HepG2 (cell line): ENCODE data around the gene GLIS1. TPM values are rescaled to one million over a fixed set of nuclear protein-coding genes. Genes with fewer than 3 reads are reported as not detected.
A peak's percentile ranks its signal among the peaks of the same experiment; 100 is the strongest.

ENCODE experiments used
- ATAC-seq: fragments of 200-7000 bp; cut with Tn5 transposase; 3 replicates; pipeline ENCODE4 v1.9.1; 2020; ENCODE audit warnings: mild to moderate bottlenecking, moderate library complexity
- BruUV-seq: library from RNA; stranded (reverse); fragments of 400-500 nt; replicated peaks from 2 replicates; lab custom pipeline; 2021; lab: Mats Ljungman, UMichigan
- CTCF ChIA-PET: fragments of 300-600 bp; formaldehyde crosslinking; extraction: SDS; loops from one replicate; lab custom pipeline; 2021; ENCODE audit warnings: low total read pairs, inconsistent platforms, low intra/inter-chr PET ratio; lab: Yijun Ruan, JAX
- POLR2A ChIA-PET: fragments of 350-600 bp; sonication (Branson Sonifier 250); formaldehyde crosslinking; loops from one replicate; lab custom pipeline; 2020; ENCODE audit warnings: antibody characterized with exemption, inconsistent platforms; lab: Yijun Ruan, JAX
- DNase-seq: peaks from one replicate; pipeline ENCODE4 v3.0.0-alpha.2; 2015; ENCODE audit warnings: low spot score
- FAIRE-seq: peaks from 3 replicates; lab custom pipeline; 2011; peaks lifted over from hg19 to GRCh38; lab: Jason Lieb, UNC
- H2AFZ ChIP-seq: one replicate; pipeline ENCODE4 v1.6.1; 2011; ENCODE audit warnings: low read length, inconsistent platforms
- H3K27ac ChIP-seq: fragments of 300-600 bp; 3 replicates; pipeline ENCODE4 v1.8.0; 2011; ENCODE audit warnings: mixed run types, mild to moderate bottlenecking, mixed read lengths, low read length, inconsistent platforms; ENCODE audit not compliant: insufficient read depth; ENCODE audit errors: extremely low read length
- H3K27me3 ChIP-seq, 2 experiments: fragments of 200-600 bp in 1 of 2; 2 replicates in 1 of 2; 3 replicates in 1 of 2; pipeline versions ENCODE4 v1.6.0 to v1.8.0; 2011; ENCODE audit warnings: low read length in 2 of 2, mild to moderate bottlenecking in 2 of 2, moderate library complexity in 2 of 2, inconsistent platforms in 1 of 2; ENCODE audit not compliant: insufficient read depth in 2 of 2, control insufficient read depth in 1 of 2
- H3K36me3 ChIP-seq, 2 experiments: fragments of 200-600 bp in 1 of 2; replicated peaks in 1 of 2; 2 replicates in 1 of 2; 3 replicates in 1 of 2; pipeline versions ENCODE4 v1.5.1 to v1.8.0; 2011; ENCODE audit warnings: low read length in 2 of 2, inconsistent platforms in 1 of 2; ENCODE audit not compliant: insufficient read depth in 2 of 2, control insufficient read depth in 1 of 2
- H3K4me1 ChIP-seq: 2 replicates; pipeline ENCODE4 v1.5.1; 2012; ENCODE audit warnings: low read length, inconsistent platforms; ENCODE audit not compliant: insufficient read depth
- H3K4me2 ChIP-seq: 2 replicates; pipeline ENCODE4 v1.6.0; 2011; ENCODE audit warnings: low read depth, low read length, inconsistent platforms
- H3K4me3 ChIP-seq, 3 experiments: fragments of 200-600 bp in 1 of 3; sonication (generic), shearing (Covaris generic) in 1 of 3; replicated peaks in 1 of 3; 2 replicates each; pipeline ENCODE4 v1.5.1; 2011 to 2016; ENCODE audit warnings: low read length in 3 of 3, inconsistent platforms in 2 of 3, low read depth in 2 of 3, mild to moderate bottlenecking in 2 of 3, control low read depth in 1 of 3, mixed read lengths in 1 of 3; ENCODE audit not compliant: insufficient read depth in 1 of 3
- H3K79me2 ChIP-seq: one replicate; pipeline ENCODE4 v1.6.1; 2011; ENCODE audit warnings: low read length, inconsistent platforms; ENCODE audit not compliant: insufficient read depth
- H3K9ac ChIP-seq: 2 replicates; pipeline ENCODE4 v1.6.0; 2011; ENCODE audit warnings: mild to moderate bottlenecking, low read depth, low read length, inconsistent platforms; ENCODE audit not compliant: insufficient read depth
- H3K9me3 ChIP-seq: 2 replicates; pipeline ENCODE4 v1.5.1; 2012; ENCODE audit warnings: mild to moderate bottlenecking, low read length
- H4K20me1 ChIP-seq: 2 replicates; pipeline ENCODE4 v1.6.0; 2011; ENCODE audit warnings: inconsistent platforms, mild to moderate bottlenecking, low read length, moderate library complexity; ENCODE audit not compliant: insufficient read depth
- CEBPB ChIP-seq: IDR thresholded peaks from 2 replicates; pipeline ENCODE4 v1.6.1; 2011; ENCODE audit warnings: low read depth, low read length, improper control_type of control experiment, borderline replicate concordance
- NFYB ChIP-seq: sonication (generic); formaldehyde crosslinking; IDR thresholded peaks from 2 replicates; pipeline ENCODE4 v1.4.0; 2020; ENCODE audit warnings: missing genetic modification reagents
- PITX1 ChIP-seq: sonication (generic); formaldehyde crosslinking; IDR thresholded peaks from 2 replicates; pipeline ENCODE4 v1.5.1; 2020; ENCODE audit warnings: mild to moderate bottlenecking, missing genetic modification reagents
- ZNF335 ChIP-seq: sonication (generic); formaldehyde crosslinking; IDR thresholded peaks from 2 replicates; pipeline ENCODE4 v1.4.0; 2020; ENCODE audit warnings: missing genetic modification reagents
- ZNF550 ChIP-seq: sonication (generic); formaldehyde crosslinking; IDR thresholded peaks from 2 replicates; pipeline ENCODE4 v1.4.0; 2020; ENCODE audit warnings: mild to moderate bottlenecking, missing genetic modification reagents, borderline replicate concordance
- ZNF615 ChIP-seq: sonication (generic); formaldehyde crosslinking; IDR thresholded peaks from 2 replicates; pipeline ENCODE4 v1.5.0; 2020; ENCODE audit warnings: mild to moderate bottlenecking, missing genetic modification reagents, borderline replicate concordance
- WGBS: methylation state at CpG from one replicate; pipeline ENCODE4 v1.1.6; 2017; ENCODE audit warnings: low lambda C conversion rate; 5-methylcytosine and 5-hydroxymethylcytosine counted together
- in situ Hi-C: cut with HindIII; loops from 2 replicates; pipeline ENCODE4 v1.10.0; 2017; ENCODE audit warnings: low pct_unique_long_range_greater_than_20kb; ENCODE audit not compliant: extremely low pct_ligation_motif_present
- intact Hi-C: fragments of 100-400 bp; cut with micrococcal nuclease; formaldehyde crosslinking; loops from one replicate; pipeline ENCODE4 v1.10.0; 2022; ENCODE audit not compliant: unreplicated experiment
- polyA plus RNA-seq, 8 experiments: library from polyadenylated mRNA; depleted of rRNA in 3 of 8; stranded (reverse) in 7 of 8; unstranded in 1 of 8; fragments of >200 nt; fragmentation: Illumina TruSeq in 4 of 8; extraction: Trizol in 4 of 8; gene quantifications; 2 replicates each; pipeline versions ENCODE4 v1.2.1 to v1.2.3, GENCODE V29; 2011 to 2016; ENCODE audit warnings: low read depth in 4 of 8, missing spikeins in 1 of 8, mixed read lengths in 1 of 8; ENCODE audit not compliant: insufficient read depth in 1 of 8
- total RNA-seq, 5 experiments: library from RNA; depleted of rRNA; stranded (reverse); fragments of >200 nt; fragmentation: Illumina TruSeq; extraction: Trizol; gene quantifications; 2 replicates each; pipeline ENCODE4 v1.2.3, GENCODE V29; 2016; ENCODE audit warnings: low read depth in 1 of 5
- TF ChIP-seq, protein P1 (sequence below): IDR thresholded peaks from 2 replicates; pipeline ENCODE4 v1.6.1; 2012; ENCODE audit warnings: inconsistent platforms
- TF ChIP-seq, protein P2 (sequence below): sonication (generic); formaldehyde crosslinking; IDR thresholded peaks from 2 replicates; pipeline ENCODE4 v1.5.0; 2020; ENCODE audit warnings: mild to moderate bottlenecking, missing genetic modification reagents, moderate library complexity
- TF ChIP-seq, protein P3 (sequence below): sonication (generic); formaldehyde crosslinking; IDR thresholded peaks from 2 replicates; pipeline ENCODE4 v1.8.0; 2022; ENCODE audit warnings: mild to moderate bottlenecking, missing genetic modification reagents
- TF ChIP-seq, protein P4 (sequence below): sonication (generic); formaldehyde crosslinking; IDR thresholded peaks from 2 replicates; pipeline ENCODE4 v1.4.0; 2020; ENCODE audit warnings: missing genetic modification reagents

The GLIS1 gene
- total and polyA plus RNA-seq, 2 of the 13 experiments (the other 11 are each of a cell fraction or from before 2014, with no cell fraction given), result 0.03 TPM; not detected in 1

DNA sequence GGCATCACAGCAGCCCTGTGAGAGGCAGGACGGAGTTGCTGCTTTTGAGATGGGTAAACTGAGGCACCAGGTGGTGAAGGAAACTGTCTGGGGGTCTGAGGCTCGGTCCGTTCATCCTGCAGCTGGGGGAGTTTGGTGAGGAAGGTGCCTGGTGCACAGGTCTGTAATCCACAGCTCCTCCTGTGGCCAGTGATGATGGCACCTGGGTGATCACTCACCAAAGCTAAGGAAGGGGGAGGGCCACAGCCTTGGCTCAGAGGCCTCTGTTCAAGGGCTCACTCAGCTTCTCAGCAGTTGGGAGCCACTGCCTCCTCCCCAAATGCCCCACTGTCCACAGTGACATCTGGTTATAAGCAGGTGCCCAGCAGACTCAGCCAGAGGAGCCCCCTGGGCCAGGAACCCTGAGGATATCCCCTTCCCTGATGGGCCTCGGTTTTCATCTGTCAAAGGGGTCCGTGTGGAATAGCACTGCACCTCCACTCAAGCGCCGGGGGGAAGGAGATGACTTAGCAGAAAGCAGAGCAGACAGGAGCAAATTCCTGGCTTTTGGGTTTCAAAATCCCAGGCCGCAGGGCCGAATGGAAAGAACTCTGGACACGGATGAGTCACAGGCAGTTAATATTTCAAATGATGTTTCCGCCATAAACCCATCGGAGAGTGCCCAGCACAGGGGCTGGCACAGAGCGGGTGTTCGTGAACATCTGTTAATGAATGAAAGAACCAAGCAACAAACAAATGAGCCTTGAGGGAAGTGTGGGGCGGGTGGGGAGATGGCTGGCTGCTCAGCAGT, 197.0 kb downstream of the GLIS1 start:
- Histone ChIP-seq H3K9me3 (no peaks in the 10 kb centered on the region), H3K79me2 (no peaks in the 10 kb centered on the region), H3K4me1 (no peaks in the 10 kb centered on the region), H3K9ac (no peak overlapping the region), H4K20me1 (no peaks in the 10 kb centered on the region), H3K4me3 (no peak overlapping the region), H3K36me3 (no peaks in the 10 kb centered on the region), H3K27ac (no peak overlapping the region), H3K4me2 (no peak overlapping the region), H3K27me3 (peaks cover 5 to 60% of the 10 kb centered on the region in 2 experiments; a peak in 4 of 5 replicates), H2AFZ (no peak overlapping the region)
- DNase-seq, result no peak
- 13% methylated on average over 11 of the region's 15 CpGs for WGBS
- TF ChIP-seq ZNF335, result no peak
- TF ChIP-seq, protein P1, sequence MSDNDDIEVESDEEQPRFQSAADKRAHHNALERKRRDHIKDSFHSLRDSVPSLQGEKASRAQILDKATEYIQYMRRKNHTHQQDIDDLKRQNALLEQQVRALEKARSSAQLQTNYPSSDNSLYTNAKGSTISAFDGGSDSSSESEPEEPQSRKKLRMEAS, result no peak
- TF ChIP-seq, protein P2, sequence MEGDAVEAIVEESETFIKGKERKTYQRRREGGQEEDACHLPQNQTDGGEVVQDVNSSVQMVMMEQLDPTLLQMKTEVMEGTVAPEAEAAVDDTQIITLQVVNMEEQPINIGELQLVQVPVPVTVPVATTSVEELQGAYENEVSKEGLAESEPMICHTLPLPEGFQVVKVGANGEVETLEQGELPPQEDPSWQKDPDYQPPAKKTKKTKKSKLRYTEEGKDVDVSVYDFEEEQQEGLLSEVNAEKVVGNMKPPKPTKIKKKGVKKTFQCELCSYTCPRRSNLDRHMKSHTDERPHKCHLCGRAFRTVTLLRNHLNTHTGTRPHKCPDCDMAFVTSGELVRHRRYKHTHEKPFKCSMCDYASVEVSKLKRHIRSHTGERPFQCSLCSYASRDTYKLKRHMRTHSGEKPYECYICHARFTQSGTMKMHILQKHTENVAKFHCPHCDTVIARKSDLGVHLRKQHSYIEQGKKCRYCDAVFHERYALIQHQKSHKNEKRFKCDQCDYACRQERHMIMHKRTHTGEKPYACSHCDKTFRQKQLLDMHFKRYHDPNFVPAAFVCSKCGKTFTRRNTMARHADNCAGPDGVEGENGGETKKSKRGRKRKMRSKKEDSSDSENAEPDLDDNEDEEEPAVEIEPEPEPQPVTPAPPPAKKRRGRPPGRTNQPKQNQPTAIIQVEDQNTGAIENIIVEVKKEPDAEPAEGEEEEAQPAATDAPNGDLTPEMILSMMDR (CRISPR knock-in tag), result 0 out of 2 replicates have a peak, but pooled peaks have one; percentile 23
- ChIA-PET CTCF (no interaction called here), POLR2A (no interaction called here)
- ATAC-seq, result peak; percentile 78
- intact Hi-C loops, result no loop called here
- no TSS peak for BruUV-seq
- FAIRE-seq, result no peak
- in situ Hi-C loops, result no loop called here

DNA sequence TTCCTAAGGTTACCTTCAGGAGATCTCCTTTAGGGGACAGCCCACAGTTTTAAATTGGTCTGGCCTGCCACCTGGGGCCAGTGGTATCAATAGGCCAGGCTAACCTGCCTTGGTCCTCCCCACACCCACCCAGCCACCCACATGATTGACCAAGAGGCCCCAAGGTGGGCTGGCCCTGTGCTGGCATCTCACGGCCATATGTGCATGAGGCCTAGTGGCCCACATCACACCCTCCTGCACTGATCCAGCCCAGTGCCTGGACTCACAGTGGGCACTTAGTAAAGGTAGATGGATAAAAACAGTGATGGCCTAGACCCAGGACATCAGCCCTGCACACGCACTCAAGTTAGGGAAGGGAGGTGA, 197.7 kb downstream of the GLIS1 start:
- no peak for ATAC-seq
- Histone ChIP-seq H3K79me2 (no peaks in the 10 kb centered on the region), H3K4me3 (no peak overlapping the region), H3K4me1 (no peaks in the 10 kb centered on the region), H2AFZ (no peak overlapping the region), H3K27ac (no peak overlapping the region), H3K9ac (no peak overlapping the region), H3K4me2 (no peak overlapping the region), H3K36me3 (no peaks in the 10 kb centered on the region), H4K20me1 (no peaks in the 10 kb centered on the region), H3K9me3 (no peaks in the 10 kb centered on the region), H3K27me3 (peaks cover 5 to 64% of the 10 kb centered on the region in 2 experiments; a peak in 4 of 5 replicates)
- no peak for DNase-seq
- BruUV-seq, result no TSS peak
- ChIA-PET POLR2A (no interaction called here), CTCF (no interaction called here)
- intact Hi-C loops (no loop called here), in situ Hi-C loops (no loop called here)
- FAIRE-seq, result no peak
- WGBS, result 20% methylated on average over 2 of the region's 2 CpGs
- TF ChIP-seq CEBPB (no peak), NFYB (CRISPR knock-in tag) (no peak), PITX1 (CRISPR knock-in tag) (no peak), ZNF615 (CRISPR knock-in tag) (no peak), ZNF550 (CRISPR knock-in tag) (no peak)
- TF ChIP-seq, protein P3, sequence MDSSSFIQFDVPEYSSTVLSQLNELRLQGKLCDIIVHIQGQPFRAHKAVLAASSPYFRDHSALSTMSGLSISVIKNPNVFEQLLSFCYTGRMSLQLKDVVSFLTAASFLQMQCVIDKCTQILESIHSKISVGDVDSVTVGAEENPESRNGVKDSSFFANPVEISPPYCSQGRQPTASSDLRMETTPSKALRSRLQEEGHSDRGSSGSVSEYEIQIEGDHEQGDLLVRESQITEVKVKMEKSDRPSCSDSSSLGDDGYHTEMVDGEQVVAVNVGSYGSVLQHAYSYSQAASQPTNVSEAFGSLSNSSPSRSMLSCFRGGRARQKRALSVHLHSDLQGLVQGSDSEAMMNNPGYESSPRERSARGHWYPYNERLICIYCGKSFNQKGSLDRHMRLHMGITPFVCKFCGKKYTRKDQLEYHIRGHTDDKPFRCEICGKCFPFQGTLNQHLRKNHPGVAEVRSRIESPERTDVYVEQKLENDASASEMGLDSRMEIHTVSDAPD (CRISPR knock-in tag), result no peak
- TF ChIP-seq, protein P4, sequence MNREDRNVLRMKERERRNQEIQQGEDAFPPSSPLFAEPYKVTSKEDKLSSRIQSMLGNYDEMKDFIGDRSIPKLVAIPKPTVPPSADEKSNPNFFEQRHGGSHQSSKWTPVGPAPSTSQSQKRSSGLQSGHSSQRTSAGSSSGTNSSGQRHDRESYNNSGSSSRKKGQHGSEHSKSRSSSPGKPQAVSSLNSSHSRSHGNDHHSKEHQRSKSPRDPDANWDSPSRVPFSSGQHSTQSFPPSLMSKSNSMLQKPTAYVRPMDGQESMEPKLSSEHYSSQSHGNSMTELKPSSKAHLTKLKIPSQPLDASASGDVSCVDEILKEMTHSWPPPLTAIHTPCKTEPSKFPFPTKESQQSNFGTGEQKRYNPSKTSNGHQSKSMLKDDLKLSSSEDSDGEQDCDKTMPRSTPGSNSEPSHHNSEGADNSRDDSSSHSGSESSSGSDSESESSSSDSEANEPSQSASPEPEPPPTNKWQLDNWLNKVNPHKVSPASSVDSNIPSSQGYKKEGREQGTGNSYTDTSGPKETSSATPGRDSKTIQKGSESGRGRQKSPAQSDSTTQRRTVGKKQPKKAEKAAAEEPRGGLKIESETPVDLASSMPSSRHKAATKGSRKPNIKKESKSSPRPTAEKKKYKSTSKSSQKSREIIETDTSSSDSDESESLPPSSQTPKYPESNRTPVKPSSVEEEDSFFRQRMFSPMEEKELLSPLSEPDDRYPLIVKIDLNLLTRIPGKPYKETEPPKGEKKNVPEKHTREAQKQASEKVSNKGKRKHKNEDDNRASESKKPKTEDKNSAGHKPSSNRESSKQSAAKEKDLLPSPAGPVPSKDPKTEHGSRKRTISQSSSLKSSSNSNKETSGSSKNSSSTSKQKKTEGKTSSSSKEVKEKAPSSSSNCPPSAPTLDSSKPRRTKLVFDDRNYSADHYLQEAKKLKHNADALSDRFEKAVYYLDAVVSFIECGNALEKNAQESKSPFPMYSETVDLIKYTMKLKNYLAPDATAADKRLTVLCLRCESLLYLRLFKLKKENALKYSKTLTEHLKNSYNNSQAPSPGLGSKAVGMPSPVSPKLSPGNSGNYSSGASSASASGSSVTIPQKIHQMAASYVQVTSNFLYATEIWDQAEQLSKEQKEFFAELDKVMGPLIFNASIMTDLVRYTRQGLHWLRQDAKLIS (CRISPR knock-in tag), result no peak
